Limb (tissue), 2 donors: ENCODE data around the gene UBALD1.

Experiments
- DNase-seq, 2 donors: peaks; one replicate each; pipeline ENCODE4 v3.0.0-alpha.2; 2016; ENCODE audit errors: extremely low spot score in 2 of 2

Gene UBALD1

DNA sequence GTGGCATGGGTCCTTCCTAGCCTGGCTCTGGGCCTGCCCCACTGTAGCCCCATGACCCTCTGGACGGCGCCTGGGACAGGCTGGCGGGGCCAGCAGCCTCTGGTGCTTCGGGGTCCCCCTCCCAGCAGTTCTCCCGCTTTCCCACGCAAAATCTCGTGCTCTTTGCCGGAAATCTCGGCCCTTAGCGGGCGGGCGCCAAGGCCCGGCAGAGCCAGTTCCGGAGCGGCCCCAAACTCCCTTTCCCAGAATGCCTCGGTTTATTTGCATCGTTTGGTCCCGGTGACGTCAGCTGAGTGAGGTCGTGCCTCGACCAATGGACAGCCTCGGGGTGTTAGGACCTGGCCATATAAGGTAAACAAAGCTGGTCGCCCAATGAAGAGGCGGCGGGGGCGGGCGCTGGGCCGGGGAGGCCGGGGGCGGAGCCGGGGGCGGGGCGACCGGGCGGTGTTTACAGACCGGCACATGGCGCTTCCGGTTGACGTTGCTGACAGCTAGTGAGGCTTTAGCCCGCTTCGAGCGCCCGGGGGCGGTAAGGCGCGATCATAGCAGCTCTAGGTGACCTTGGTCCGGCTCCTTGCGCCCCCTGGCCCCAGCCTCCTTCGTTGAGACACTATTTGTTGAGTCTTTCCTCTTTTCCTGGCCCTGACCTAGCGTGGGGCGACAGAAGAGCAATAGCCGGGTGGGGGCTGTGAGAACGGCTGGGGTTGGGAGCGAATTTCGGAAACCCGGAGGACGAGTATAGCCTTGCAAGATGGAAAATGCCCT lies 1.5 kb upstream of the UBALD1 start:
- peak; percentile 100 for DNase-seq

DNA sequence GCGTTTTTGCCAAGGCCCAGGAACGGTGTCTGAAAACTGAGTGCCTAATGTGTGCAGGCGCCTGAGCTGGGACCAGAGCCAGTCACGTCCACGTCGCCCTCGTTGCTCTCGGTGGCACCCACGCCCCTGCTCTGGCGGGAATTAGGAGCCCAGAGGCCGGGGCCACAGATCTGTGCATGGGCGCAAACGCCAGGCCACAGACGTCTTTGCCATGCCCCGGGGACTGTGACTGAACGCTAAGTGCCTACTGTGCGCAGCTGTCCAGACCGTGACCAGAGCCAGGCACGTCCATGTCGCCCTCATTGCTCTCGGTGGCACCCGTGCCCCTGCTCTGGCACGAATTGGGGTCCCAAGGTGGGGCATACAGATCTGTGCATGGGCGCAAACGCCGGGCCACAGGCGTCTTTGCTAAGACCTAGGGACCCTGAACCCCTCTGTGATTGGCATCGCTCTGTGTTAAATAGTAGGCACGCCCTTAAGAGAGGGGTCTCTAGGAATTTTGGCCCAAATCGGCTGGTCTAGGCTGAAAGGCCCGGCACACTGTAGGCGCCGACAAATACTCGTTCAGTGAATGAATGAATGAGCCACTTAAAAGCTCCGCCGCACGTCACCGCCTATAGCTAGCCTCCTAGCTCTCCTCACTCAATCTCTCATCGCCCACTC lies 827 bp upstream of the UBALD1 start:
- no peak for DNase-seq

DNA sequence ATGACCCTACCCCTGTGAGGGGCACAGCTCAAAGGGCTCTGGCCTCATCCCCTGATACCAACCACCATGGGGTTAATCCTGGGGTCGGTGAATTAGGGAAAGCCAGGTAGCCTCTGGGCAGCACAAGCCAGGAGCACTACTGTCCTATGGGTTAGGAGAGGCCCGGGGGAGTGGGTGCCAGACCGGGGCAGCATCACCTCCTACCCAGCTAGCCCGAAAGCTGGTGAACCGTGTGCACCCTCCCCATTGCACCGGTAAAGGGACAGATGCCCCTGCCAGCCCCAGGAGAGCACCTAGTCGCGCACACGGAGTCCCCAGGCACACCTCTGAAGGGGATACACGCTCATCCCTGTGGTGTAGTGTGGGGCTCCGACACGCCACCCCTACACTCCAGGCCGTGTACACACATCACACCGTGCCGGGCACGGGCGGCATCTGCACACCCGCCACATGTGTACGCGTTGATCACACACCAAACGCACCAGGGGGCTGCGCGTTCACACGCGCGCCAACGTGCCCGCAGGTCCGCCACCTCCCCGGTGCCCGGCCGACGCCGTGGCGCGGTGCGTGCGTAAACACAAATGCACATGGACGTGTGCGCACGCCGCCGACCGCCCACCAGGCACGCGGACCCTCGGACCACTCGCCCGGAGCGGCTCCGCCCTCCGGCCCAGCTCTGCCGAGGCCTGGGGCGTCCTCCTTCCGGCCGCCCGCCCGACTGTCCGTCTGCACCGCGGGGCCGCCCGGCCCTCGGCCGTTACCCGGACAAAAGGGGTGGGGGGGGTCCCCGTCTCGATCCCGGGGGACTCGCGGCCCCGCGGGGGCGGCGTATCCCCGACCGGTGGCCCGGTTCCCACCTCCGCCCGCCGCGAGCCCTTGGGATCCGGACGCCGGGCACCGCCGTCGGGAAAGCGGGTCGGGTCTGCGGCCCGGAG lies 785 bp downstream of the UBALD1 start:
- DNase-seq: peak; percentile 20 to 70

GRCh38 chr16:4612977-4613635 lies 1.6 kb downstream of the UBALD1 start:
- DNase-seq: no peak

- no peak for DNase-seq
These were observed 2.2 kb downstream of the UBALD1 start for GRCh38 chr16:4612474-4612931.

DNA sequence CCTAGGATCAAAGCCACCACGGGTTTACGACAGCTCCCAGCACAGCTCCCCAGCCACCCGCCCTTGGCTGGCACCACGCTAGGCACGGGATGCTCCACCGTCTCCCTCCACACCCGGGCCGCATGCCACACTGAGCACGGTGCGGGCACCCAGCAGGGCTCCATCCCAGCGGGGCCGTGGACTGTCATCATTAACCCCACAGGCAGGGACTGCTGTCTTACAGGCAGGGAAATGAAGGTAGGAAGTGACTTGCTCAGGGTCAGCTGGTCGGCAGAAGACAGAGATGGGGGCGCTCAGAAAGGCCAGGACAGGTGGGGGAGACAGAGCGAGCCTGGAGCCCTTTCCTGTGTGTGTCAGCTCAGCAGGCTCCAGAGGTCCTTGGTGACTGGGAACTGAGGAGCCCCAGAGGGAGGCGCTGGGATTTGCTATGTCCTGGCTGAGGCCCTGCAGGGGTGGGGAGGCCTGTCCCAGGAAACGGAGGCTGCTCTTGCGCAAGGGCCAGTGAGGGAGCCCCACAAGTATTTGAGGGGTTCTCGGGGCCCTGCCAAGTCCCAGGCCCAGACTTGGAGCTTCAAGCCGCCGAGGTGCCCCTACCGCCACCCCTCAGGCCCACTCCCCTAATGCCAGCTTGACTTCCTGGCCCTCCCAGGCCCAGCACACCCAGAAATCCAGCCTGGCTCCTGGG lies 3.2 kb downstream of the UBALD1 start:
- DNase-seq: no peak

GRCh38 chr16:4610011-4611005 lies 4.4 kb downstream of the UBALD1 start:
- no peak for DNase-seq

GRCh38 chr16:4609200-4610010 lies 5.3 kb downstream of the UBALD1 start:
- no peak for DNase-seq

DNA sequence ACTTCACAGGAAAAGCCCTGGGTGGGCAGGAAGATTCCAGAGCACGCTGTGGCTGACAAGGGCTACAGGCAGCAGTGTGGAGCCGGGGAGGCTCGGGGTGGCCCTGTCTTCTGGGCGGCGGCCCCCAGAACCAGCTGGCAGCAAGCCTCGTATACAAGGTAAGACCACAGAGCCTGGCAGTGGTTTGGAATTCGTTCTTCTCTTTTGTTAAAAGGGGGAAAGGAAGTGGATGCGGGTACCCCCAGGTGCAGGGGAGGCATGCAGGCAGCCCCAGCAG lies 6.0 kb downstream of the UBALD1 start:
- DNase-seq: no peak

- DNase-seq: no peak
These were observed 6.6 kb downstream of the UBALD1 start for GRCh38 chr16:4607841-4608703.

- no peak for DNase-seq
These were observed 8.3 kb downstream of the UBALD1 start for GRCh38 chr16:4606354-4606753.

- no peak for DNase-seq
These were observed 10.3 kb downstream of the UBALD1 start for GRCh38 chr16:4604401-4604800.

DNA sequence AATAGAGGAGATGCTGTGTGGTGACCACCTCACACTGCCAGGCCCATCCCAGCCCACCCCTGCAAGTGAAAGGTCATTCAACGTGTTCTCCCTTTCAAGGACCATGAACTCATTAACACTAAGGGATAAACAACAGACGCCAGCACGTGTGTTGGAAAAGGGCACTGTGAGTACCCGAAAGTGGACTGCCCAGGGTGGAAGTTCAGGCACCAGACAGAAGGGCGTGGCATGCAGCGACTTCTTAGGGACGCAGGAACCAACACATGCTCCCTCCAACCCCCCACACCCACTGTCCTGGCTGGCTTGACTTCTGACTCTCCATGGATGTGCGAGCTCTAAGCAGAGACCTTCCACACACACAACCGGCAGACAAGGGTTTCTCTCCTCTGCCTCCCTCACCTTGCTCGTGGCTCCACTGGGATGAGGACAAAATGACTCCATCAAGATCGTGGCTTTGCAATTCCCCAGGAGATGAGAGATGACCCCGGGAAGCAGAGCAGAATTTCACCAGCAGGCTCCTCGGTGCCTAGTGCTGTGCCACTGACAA lies 11.0 kb downstream of the UBALD1 start:
- no peak for DNase-seq

DNA sequence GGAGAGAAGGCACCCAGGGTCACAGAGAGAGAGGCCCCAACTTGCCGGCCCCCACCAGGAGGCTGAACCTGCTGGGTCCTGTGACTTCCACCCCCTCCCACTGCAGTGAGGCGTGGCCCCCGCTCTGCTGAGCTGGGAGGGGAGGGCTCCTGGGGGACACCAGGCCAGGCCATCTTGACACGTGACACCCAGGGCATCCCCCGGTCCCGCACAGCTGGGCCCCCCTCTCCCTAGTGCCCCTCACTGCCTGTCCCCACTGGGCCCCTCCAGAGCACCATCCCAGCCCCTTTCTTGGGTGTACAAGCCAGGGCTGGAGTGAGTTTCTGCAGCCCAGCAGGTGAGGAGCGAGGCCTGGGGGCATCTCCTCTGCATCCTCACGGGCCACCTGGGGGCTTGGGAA lies 12.4 kb downstream of the UBALD1 start:
- no peak for DNase-seq

- DNase-seq: no peak
These were observed 12.9 kb downstream of the UBALD1 start for GRCh38 chr16:4601864-4602186.

- DNase-seq: peak; percentile 47 to 57
These were observed 13.4 kb downstream of the UBALD1 start for GRCh38 chr16:4601036-4601863.

- DNase-seq: no peak
These were observed 15.1 kb downstream of the UBALD1 start for GRCh38 chr16:4599545-4599944.
